GM12865 (cell line): ENCODE data around the gene WDR74.

Experiments
- DNase-seq: peaks from one replicate; pipeline ENCODE4 v3.0.0; 2010; ENCODE audit warnings: low read depth
- H3K4me3 ChIP-seq: 2 replicates; pipeline ENCODE4 v1.5.1; 2011; ENCODE audit warnings: mild to moderate bottlenecking, low read depth, low read length, control low read depth
- CTCF ChIP-seq: IDR thresholded peaks from 2 replicates; pipeline ENCODE4 v1.5.1; 2011; ENCODE audit warnings: low read length, control low read depth, low read depth, inconsistent platforms; ENCODE audit not compliant: insufficient read depth; ENCODE audit errors: missing control alignments

The WDR74 gene

GRCh38 chr11:62882431-62882749 is 43.0 kb upstream of the WDR74 start:
- TF ChIP-seq CTCF, result no peak
- H3K4me3 ChIP-seq, result peak overlapping the region; percentile 58
- no peak for DNase-seq

GRCh38 chr11:62881579-62882430 is 42.4 kb upstream of the WDR74 start:
- H3K4me3 ChIP-seq, result peak overlapping the region; percentile 58
- TF ChIP-seq CTCF, result no peak
- DNase-seq, result peak; percentile 91

- peak; percentile 91 for DNase-seq
- peak; percentile 88 for TF ChIP-seq CTCF
- peak within 1 kb of the TSS; percentile 58 for H3K4me3 ChIP-seq
Measured at GRCh38 chr11:62880803-62881578, 41.6 kb upstream of the WDR74 start, which contains the start of gene SLC3A2. SLC3A2 (plus strand) TSS chr11:62880896; CDS start chr11:62881024, 128 bp downstream.

- peak overlapping the region; percentile 58 for H3K4me3 ChIP-seq
- peak; percentile 52 for DNase-seq
- no peak for TF ChIP-seq CTCF
Measured at GRCh38 chr11:62880231-62880802, 40.9 kb upstream of the WDR74 start.

- no peak for TF ChIP-seq CTCF
- DNase-seq, result no peak
- no peak overlapping the region for H3K4me3 ChIP-seq
Measured at GRCh38 chr11:62879235-62879978, 40.0 kb upstream of the WDR74 start.

- no peak for TF ChIP-seq CTCF
- H3K4me3 ChIP-seq, result no peak overlapping the region
- DNase-seq, result no peak
Measured at GRCh38 chr11:62876712-62877111, 37.3 kb upstream of the WDR74 start.
